ENCODE results near the gene STARD8.

STARD8 gene

DNA sequence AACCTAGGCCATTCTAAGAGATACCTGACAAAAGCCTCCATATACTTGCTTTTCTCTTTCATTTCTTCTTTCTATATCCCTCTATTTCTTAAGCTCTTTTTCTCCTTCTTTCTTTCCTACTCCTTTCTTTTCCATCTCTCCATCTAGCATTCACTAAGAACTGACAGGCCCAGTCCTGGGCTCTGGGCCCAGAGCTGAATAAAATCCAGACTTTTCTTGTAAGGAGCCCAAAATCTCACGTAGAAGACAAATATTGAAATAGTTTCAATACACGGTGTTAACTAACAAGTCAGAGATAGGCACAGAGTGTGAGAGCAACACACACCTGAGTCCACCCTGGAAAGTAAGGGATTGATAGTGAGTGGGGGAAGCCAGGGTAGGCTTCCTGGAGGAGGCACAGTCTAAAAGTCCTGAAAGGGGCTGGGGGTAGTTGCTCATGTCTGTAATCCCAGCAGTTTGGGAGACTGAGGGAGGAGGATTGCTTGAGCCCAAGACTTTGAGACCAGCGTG is 108.2 kb downstream of the STARD8 start:
- TF ChIP-seq Cebpa-rat (IDR thresholded peaks at IDR 0.05) = no peak
- Histone ChIP-seq H3K36me3 (no peaks in the 10 kb centered on the region), H3K27me3 (peaks cover 93% of the 10 kb centered on the region)

DNA sequence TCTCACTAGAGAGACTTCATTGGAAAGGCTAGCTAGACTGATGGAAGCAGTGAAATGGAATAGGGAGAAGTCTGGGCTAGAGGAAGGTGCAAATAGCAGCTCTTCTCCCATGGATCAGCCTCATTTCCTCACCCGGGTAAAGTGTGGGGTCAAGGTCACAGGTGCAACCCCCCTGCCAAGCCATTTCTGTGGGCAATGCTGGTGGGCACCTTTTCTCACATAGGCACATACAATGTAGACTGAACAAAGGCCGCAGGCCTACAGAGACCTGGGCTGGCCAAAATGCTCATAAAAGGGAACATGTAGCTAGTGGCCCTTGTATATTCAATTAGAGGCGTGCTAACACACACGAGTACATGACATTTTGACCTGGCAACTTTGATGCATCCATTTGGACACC is 109.9 kb downstream of the STARD8 start:
- TF ChIP-seq Cebpa-rat (IDR thresholded peaks at IDR 0.05) = no peak
- H3K4me1 ChIP-seq = no peaks in the 10 kb centered on the region; the same call in 1 of the 2 replicates
- no peak overlapping the region for H3K4me3 ChIP-seq
- H4K20me1 ChIP-seq = no peaks in the 10 kb centered on the region
- no peak overlapping the region for H3K27ac ChIP-seq
- H3K9me3 ChIP-seq = no peaks in the 10 kb centered on the region
- H3K4me2 ChIP-seq = no peak overlapping the region
- H3K27me3 ChIP-seq = peaks cover 93% of the 10 kb centered on the region
- H3K9ac ChIP-seq = no peak overlapping the region
- H3K36me3 ChIP-seq = no peaks in the 10 kb centered on the region

More for the DNA sequence above, 108.2 kb downstream of the STARD8 start:
- no peaks in the 10 kb centered on the region; the same call in 1 of the 2 replicates for H3K4me1 ChIP-seq
- no peaks in the 10 kb centered on the region for H3K9me3 ChIP-seq
- no peak overlapping the region for H3K9ac ChIP-seq
- no peaks in the 10 kb centered on the region for H4K20me1 ChIP-seq
- H3K27ac ChIP-seq = no peak overlapping the region
- no peak overlapping the region for H3K4me3 ChIP-seq
- no peak overlapping the region for H3K4me2 ChIP-seq

DNA sequence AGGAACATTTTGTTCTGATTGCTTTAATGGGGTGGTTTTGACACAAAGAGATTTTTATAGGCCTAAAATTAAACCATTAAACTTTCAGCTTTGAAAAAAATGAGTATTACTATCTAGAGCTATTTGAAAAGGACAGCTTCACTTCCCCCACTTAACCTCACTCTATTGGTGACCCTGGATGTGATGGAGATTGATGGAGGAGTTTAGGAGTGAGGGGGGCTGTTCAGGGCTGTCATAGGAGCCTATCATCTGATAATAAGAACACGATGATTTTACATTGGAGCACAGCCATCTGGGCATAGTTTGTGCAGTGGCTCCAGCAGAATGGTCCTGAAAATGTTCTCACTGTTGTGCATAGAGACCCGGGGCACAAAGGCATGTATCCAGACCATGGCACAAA is 110.3 kb downstream of the STARD8 start:
- no peaks in the 10 kb centered on the region; the same call in 1 of the 2 replicates for H3K4me1 ChIP-seq
- H3K27me3 ChIP-seq = peaks cover 94% of the 10 kb centered on the region
- H3K9me3 ChIP-seq = no peaks in the 10 kb centered on the region
- no peak for TF ChIP-seq Cebpa-rat (IDR thresholded peaks at IDR 0.05)
- no peaks in the 10 kb centered on the region for H3K36me3 ChIP-seq
- H3K4me2 ChIP-seq = no peak overlapping the region
- no peaks in the 10 kb centered on the region for H4K20me1 ChIP-seq
- H3K27ac ChIP-seq = no peak overlapping the region
- H3K9ac ChIP-seq = no peak overlapping the region
- no peak overlapping the region for H3K4me3 ChIP-seq

DNA sequence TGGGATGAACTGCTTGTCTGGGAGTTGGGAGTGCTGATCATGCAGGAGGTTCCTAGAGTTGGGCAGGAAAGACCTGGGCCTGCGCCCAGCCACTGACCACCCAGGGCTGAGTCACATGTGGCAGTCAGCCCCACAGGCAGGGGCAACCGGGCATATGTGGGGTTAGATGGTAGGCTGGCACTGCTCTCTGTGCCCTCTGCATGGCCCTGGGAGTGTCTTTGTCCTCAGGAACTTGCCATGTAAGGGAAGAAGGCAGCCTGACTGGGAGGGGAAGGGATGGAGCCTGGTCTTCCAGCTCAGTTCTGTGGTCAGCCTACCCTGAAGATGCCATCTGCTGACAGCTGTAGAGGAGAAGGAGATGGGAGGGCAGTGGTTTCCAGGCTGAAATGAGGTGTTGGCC is 111.2 kb downstream of the STARD8 start:
- no peak for TF ChIP-seq Cebpa-rat (IDR thresholded peaks at IDR 0.05)
- H3K27ac ChIP-seq = no peak overlapping the region
- no peaks in the 10 kb centered on the region for H3K9me3 ChIP-seq
- H3K4me1 ChIP-seq = no peaks in the 10 kb centered on the region; the same call in 1 of the 2 replicates
- H3K9ac ChIP-seq = no peak overlapping the region
- no peaks in the 10 kb centered on the region for H4K20me1 ChIP-seq
- no peaks in the 10 kb centered on the region for H3K36me3 ChIP-seq
- no peak overlapping the region for H3K4me2 ChIP-seq
- no peak overlapping the region for H3K4me3 ChIP-seq
- peaks cover 94% of the 10 kb centered on the region for H3K27me3 ChIP-seq

DNA sequence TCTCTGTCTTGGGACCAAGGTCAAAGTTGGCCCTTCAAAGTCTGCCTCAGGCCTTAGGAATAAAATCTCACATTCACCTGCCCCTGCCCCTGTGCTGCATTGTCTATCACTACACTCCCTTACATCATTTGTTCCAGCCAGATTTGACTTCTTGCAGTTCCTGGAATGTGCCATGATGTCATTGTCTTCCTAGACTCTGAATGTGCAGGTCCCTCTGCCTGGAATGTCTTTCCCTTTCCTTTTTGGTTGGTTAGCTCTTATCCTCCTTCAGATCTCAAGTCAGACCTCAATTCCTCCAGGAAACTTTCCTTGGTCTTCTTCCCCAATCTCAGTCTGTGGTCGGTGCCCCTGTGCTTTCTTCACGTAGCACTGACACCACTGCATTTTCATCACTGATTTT is 113.6 kb downstream of the STARD8 start:
- Histone ChIP-seq H3K4me3 (no peak overlapping the region), H3K9ac (no peak overlapping the region), H4K20me1 (no peaks in the 10 kb centered on the region), H3K27me3 (peaks cover 89% of the 10 kb centered on the region), H3K4me1 (no peaks in the 10 kb centered on the region; the same call in 1 of the 2 replicates), H3K9me3 (no peaks in the 10 kb centered on the region), H3K36me3 (no peaks in the 10 kb centered on the region), H3K27ac (no peak overlapping the region), H3K4me2 (no peak overlapping the region)
- TF ChIP-seq Cebpa-rat (IDR thresholded peaks at IDR 0.05) = no peak

DNA sequence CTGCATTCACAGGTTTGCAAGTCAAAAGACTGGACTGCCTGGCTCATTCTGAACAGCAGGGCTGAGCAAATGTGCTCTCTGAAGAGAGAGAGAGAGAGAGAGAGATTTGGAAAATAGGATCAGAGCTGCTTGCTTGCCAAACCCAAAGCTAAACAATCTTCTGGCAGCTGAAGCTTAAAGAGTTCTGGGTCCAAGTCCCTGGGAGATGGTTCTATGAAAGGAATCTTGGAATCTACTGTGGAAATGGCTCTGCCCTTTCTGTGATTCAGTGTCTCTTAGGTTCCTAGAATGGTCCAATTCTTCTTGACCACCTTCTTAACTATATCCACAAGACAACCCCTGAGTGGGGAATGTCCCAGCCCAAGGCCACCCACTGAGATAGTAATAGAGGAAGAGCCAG is 115.3 kb downstream of the STARD8 start:
- no peak overlapping the region for H3K4me3 ChIP-seq
- H3K27ac ChIP-seq = no peak overlapping the region
- H3K4me2 ChIP-seq = no peak overlapping the region
- H3K9ac ChIP-seq = no peak overlapping the region
- no peaks in the 10 kb centered on the region; the same call in 1 of the 2 replicates for H3K4me1 ChIP-seq
- no peak for TF ChIP-seq Cebpa-rat (IDR thresholded peaks at IDR 0.05)
- H3K36me3 ChIP-seq = no peaks in the 10 kb centered on the region
- H4K20me1 ChIP-seq = no peaks in the 10 kb centered on the region
- no peaks in the 10 kb centered on the region for H3K9me3 ChIP-seq
- H3K27me3 ChIP-seq = peaks cover 91% of the 10 kb centered on the region

DNA sequence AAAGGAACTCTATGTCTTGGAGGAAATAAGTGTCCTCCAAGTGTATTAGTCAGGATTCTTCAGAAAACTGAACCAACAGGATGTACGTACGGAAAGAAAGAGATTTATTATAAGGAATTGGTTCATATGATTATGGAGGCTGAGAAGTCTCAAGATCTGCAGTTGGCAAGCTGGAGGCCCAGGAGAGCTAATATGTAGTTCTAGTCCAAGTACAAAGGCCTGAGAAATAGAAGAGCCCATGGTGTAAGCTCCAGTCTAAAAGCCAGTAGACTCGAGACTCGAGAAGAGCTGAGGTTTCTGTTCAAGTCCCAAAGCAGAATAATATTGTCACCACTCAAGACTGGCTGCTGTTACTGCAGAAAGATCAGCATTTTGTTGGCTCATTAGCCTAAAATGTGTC is 116.0 kb downstream of the STARD8 start:
- Histone ChIP-seq H3K9me3 (no peaks in the 10 kb centered on the region), H4K20me1 (no peaks in the 10 kb centered on the region), H3K9ac (no peak overlapping the region), H3K27ac (no peak overlapping the region), H3K27me3 (peaks cover 91% of the 10 kb centered on the region), H3K4me2 (no peak overlapping the region), H3K36me3 (no peaks in the 10 kb centered on the region), H3K4me1 (no peaks in the 10 kb centered on the region; the same call in 1 of the 2 replicates), H3K4me3 (no peak overlapping the region)
- TF ChIP-seq Cebpa-rat (IDR thresholded peaks at IDR 0.05) = no peak
